Tracheal epithelial cell (primary cell): Measurements from ENCODE around the gene PRRX1. TPM values are rescaled to one million over a fixed set of nuclear protein-coding genes. Genes with fewer than 3 reads are reported as not detected.

Experiments used
- total RNA-seq: library from RNA; depleted of rRNA; stranded (reverse); fragments of >200 nt; gene quantifications from 2 replicates; pipeline ENCODE4 v1.2.1, GENCODE V29; 2014

Gene PRRX1
- total RNA-seq, result not detected in 2 replicates

GRCh38 chr1:170664093-170664827 is at the start of gene PRRX1:
Gene PRRX1, plus strand, starts transcription at chr1:170664131. Its CDS starts 88 bp downstream, at chr1:170664219.

Other genes starting within 250 kb of the PRRX1 start
- 4.0 and 6.5 TPM in 2 replicates for gene GORAB, start 132.0 kb upstream of the PRRX1 start, total RNA-seq